ENCODE results near the gene KIAA1586.
"Not testable (repeated sequence)": the region's sequence is repeated elsewhere in the genome, so short reads cannot be mapped to it uniquely, and the experiment has no call there.

KIAA1586 gene

GRCh38 chr6:57047257-57047585, 728 bp downstream of the KIAA1586 start:
- H3K27me3 ChIP-seq (ENCODE audit: control insufficient read depth, insufficient read depth, low read length); H3K36me3 ChIP-seq (ENCODE audit: control insufficient read depth, insufficient read depth, low read length); H3K4me3 ChIP-seq (ENCODE audit: low read depth, low read length); H3K9me3 ChIP-seq (ENCODE audit: control insufficient read depth, insufficient read depth, low read length); H3K4me1 ChIP-seq (ENCODE audit: control insufficient read depth, insufficient read depth, low read length); H3K9ac ChIP-seq (ENCODE audit: low read depth, low read length): not testable (repeated sequence)

GRCh38 chr6:57047859-57048258, 1.4 kb downstream of the KIAA1586 start:
- H3K27me3 ChIP-seq (ENCODE audit: control insufficient read depth, insufficient read depth, low read length); H3K36me3 ChIP-seq (ENCODE audit: control insufficient read depth, insufficient read depth, low read length); H3K4me1 ChIP-seq (ENCODE audit: control insufficient read depth, insufficient read depth, low read length); H3K9ac ChIP-seq (ENCODE audit: low read depth, low read length); H3K9me3 ChIP-seq (ENCODE audit: control insufficient read depth, insufficient read depth, low read length): not testable (repeated sequence)
- H3K4me3 ChIP-seq (ENCODE audit: low read depth, low read length) = peak overlapping the region; percentile 41

- Histone ChIP-seq H3K9me3 (ENCODE audit: control insufficient read depth, insufficient read depth, low read length) (no peaks in the 10 kb centered on the region), H3K9ac (ENCODE audit: low read depth, low read length) (no peak overlapping the region), H3K4me1 (ENCODE audit: control insufficient read depth, insufficient read depth, low read length) (peaks cover 9% of the 10 kb centered on the region), H3K4me3 (ENCODE audit: low read depth, low read length) (peak overlapping the region; percentile 41), H3K36me3 (ENCODE audit: control insufficient read depth, insufficient read depth, low read length) (peaks cover 6% of the 10 kb centered on the region), H3K27me3 (ENCODE audit: control insufficient read depth, insufficient read depth, low read length) (no peaks in the 10 kb centered on the region)
Measured at GRCh38 chr6:57048577-57048976, 2.1 kb downstream of the KIAA1586 start.

GRCh38 chr6:57063847-57064246, 17.4 kb downstream of the KIAA1586 start:
- Histone ChIP-seq H3K4me1 (ENCODE audit: control insufficient read depth, insufficient read depth, low read length) (no peaks in the 10 kb centered on the region), H3K4me3 (ENCODE audit: low read depth, low read length) (no peak overlapping the region), H3K9me3 (ENCODE audit: control insufficient read depth, insufficient read depth, low read length) (no peaks in the 10 kb centered on the region), H3K36me3 (ENCODE audit: control insufficient read depth, insufficient read depth, low read length) (no peaks in the 10 kb centered on the region), H3K27me3 (ENCODE audit: control insufficient read depth, insufficient read depth, low read length) (peaks cover 7% of the 10 kb centered on the region), H3K9ac (ENCODE audit: low read depth, low read length) (no peak overlapping the region)

GRCh38 chr6:57064809-57065208, 18.3 kb downstream of the KIAA1586 start:
- Histone ChIP-seq H3K4me3 (ENCODE audit: low read depth, low read length) (no peak overlapping the region), H3K9ac (ENCODE audit: low read depth, low read length) (no peak overlapping the region)

GRCh38 chr6:57068061-57068460, 21.6 kb downstream of the KIAA1586 start:
- Histone ChIP-seq H3K9ac (ENCODE audit: low read depth, low read length) (no peak overlapping the region), H3K27me3 (ENCODE audit: control insufficient read depth, insufficient read depth, low read length) (peaks cover 36% of the 10 kb centered on the region), H3K4me3 (ENCODE audit: low read depth, low read length) (no peak overlapping the region), H3K36me3 (ENCODE audit: control insufficient read depth, insufficient read depth, low read length) (no peaks in the 10 kb centered on the region), H3K4me1 (ENCODE audit: control insufficient read depth, insufficient read depth, low read length) (peaks cover 16% of the 10 kb centered on the region), H3K9me3 (ENCODE audit: control insufficient read depth, insufficient read depth, low read length) (no peaks in the 10 kb centered on the region)

More at GRCh38 chr6:57064809-57065208, 18.3 kb downstream of the KIAA1586 start:
- Histone ChIP-seq H3K27me3 (ENCODE audit: control insufficient read depth, insufficient read depth, low read length) (peaks cover 13% of the 10 kb centered on the region), H3K9me3 (ENCODE audit: control insufficient read depth, insufficient read depth, low read length) (no peaks in the 10 kb centered on the region), H3K4me1 (ENCODE audit: control insufficient read depth, insufficient read depth, low read length) (peaks cover 8% of the 10 kb centered on the region), H3K36me3 (ENCODE audit: control insufficient read depth, insufficient read depth, low read length) (no peaks in the 10 kb centered on the region)

- Histone ChIP-seq H3K9ac (ENCODE audit: low read depth, low read length) (no peak overlapping the region), H3K4me3 (ENCODE audit: low read depth, low read length) (no peak overlapping the region), H3K36me3 (ENCODE audit: control insufficient read depth, insufficient read depth, low read length) (no peaks in the 10 kb centered on the region), H3K9me3 (ENCODE audit: control insufficient read depth, insufficient read depth, low read length) (no peaks in the 10 kb centered on the region), H3K27me3 (ENCODE audit: control insufficient read depth, insufficient read depth, low read length) (peaks cover 47% of the 10 kb centered on the region), H3K4me1 (ENCODE audit: control insufficient read depth, insufficient read depth, low read length) (peaks cover 21% of the 10 kb centered on the region)
Measured at GRCh38 chr6:57069228-57069627, 22.7 kb downstream of the KIAA1586 start.

- Histone ChIP-seq H3K27me3 (ENCODE audit: control insufficient read depth, insufficient read depth, low read length) (peaks cover 52% of the 10 kb centered on the region), H3K36me3 (ENCODE audit: control insufficient read depth, insufficient read depth, low read length) (no peaks in the 10 kb centered on the region), H3K9me3 (ENCODE audit: control insufficient read depth, insufficient read depth, low read length) (no peaks in the 10 kb centered on the region), H3K4me1 (ENCODE audit: control insufficient read depth, insufficient read depth, low read length) (peaks cover 21% of the 10 kb centered on the region), H3K4me3 (ENCODE audit: low read depth, low read length) (peak overlapping the region; percentile 36), H3K9ac (ENCODE audit: low read depth, low read length) (no peak overlapping the region)
Measured at GRCh38 chr6:57069920-57070331, 23.4 kb downstream of the KIAA1586 start.

- H3K4me3 ChIP-seq (ENCODE audit: low read depth, low read length) = no peak overlapping the region
- peaks cover 72% of the 10 kb centered on the region for H3K27me3 ChIP-seq (ENCODE audit: control insufficient read depth, insufficient read depth, low read length)
- no peaks in the 10 kb centered on the region for H3K36me3 ChIP-seq (ENCODE audit: control insufficient read depth, insufficient read depth, low read length)
- peaks cover 21% of the 10 kb centered on the region for H3K4me1 ChIP-seq (ENCODE audit: control insufficient read depth, insufficient read depth, low read length)
- H3K9ac ChIP-seq (ENCODE audit: low read depth, low read length) = no peak overlapping the region
- H3K9me3 ChIP-seq (ENCODE audit: control insufficient read depth, insufficient read depth, low read length) = no peaks in the 10 kb centered on the region
Measured at GRCh38 chr6:57072108-57072507, 25.6 kb downstream of the KIAA1586 start.

- H3K4me1 ChIP-seq (ENCODE audit: control insufficient read depth, insufficient read depth, low read length) = peaks cover 17% of the 10 kb centered on the region
- no peaks in the 10 kb centered on the region for H3K9me3 ChIP-seq (ENCODE audit: control insufficient read depth, insufficient read depth, low read length)
- no peak overlapping the region for H3K4me3 ChIP-seq (ENCODE audit: low read depth, low read length)
- H3K36me3 ChIP-seq (ENCODE audit: control insufficient read depth, insufficient read depth, low read length) = no peaks in the 10 kb centered on the region
- peaks cover 67% of the 10 kb centered on the region for H3K27me3 ChIP-seq (ENCODE audit: control insufficient read depth, insufficient read depth, low read length)
- H3K9ac ChIP-seq (ENCODE audit: low read depth, low read length) = no peak overlapping the region
Measured at GRCh38 chr6:57074383-57074782, 27.9 kb downstream of the KIAA1586 start.

- H3K27me3 ChIP-seq (ENCODE audit: control insufficient read depth, insufficient read depth, low read length) = peaks cover 64% of the 10 kb centered on the region
- no peak overlapping the region for H3K4me3 ChIP-seq (ENCODE audit: low read depth, low read length)
- no peaks in the 10 kb centered on the region for H3K9me3 ChIP-seq (ENCODE audit: control insufficient read depth, insufficient read depth, low read length)
- no peak overlapping the region for H3K9ac ChIP-seq (ENCODE audit: low read depth, low read length)
- H3K4me1 ChIP-seq (ENCODE audit: control insufficient read depth, insufficient read depth, low read length) = peaks cover 13% of the 10 kb centered on the region
- no peaks in the 10 kb centered on the region for H3K36me3 ChIP-seq (ENCODE audit: control insufficient read depth, insufficient read depth, low read length)
Measured at GRCh38 chr6:57075092-57075491, 28.6 kb downstream of the KIAA1586 start.

GRCh38 chr6:57078531-57079207, 32.2 kb downstream of the KIAA1586 start:
- Histone ChIP-seq H3K36me3 (ENCODE audit: control insufficient read depth, insufficient read depth, low read length) (no peaks in the 10 kb centered on the region), H3K27me3 (ENCODE audit: control insufficient read depth, insufficient read depth, low read length) (peaks cover 35% of the 10 kb centered on the region), H3K9ac (ENCODE audit: low read depth, low read length) (no peak overlapping the region), H3K9me3 (ENCODE audit: control insufficient read depth, insufficient read depth, low read length) (no peaks in the 10 kb centered on the region), H3K4me1 (ENCODE audit: control insufficient read depth, insufficient read depth, low read length) (peaks cover 5% of the 10 kb centered on the region), H3K4me3 (ENCODE audit: low read depth, low read length) (no peak overlapping the region)
